Measurements from ENCODE around the gene KRTAP4-8.
"Not testable (repeated sequence)": the region's sequence is repeated elsewhere in the genome, so short reads cannot be mapped to it uniquely, and the experiment has no call there.

- TF ChIP-seq SIN3A (IDR thresholded peaks at IDR 0.05; ENCODE audit: borderline replicate concordance, low read depth, low read length); EZH2phosphoT487 (IDR thresholded peaks at IDR 0.05; ENCODE audit: borderline replicate concordance, low read depth); POLR2AphosphoS5 (IDR thresholded peaks at IDR 0.05; ENCODE audit: low read depth, low read length); CTCF (IDR thresholded peaks at IDR 0.05); FOSL2 (IDR thresholded peaks at IDR 0.05; ENCODE audit: borderline replicate concordance, low read depth); USF1 (IDR thresholded peaks at IDR 0.05; ENCODE audit: borderline replicate concordance, low read depth); SMC3 (IDR thresholded peaks at IDR 0.05; ENCODE audit: low read depth, low read length); REST (IDR thresholded peaks at IDR 0.05; ENCODE audit: low read depth, low read length); FOXM1 (IDR thresholded peaks at IDR 0.05; ENCODE audit: low read depth); MAX (IDR thresholded peaks at IDR 0.05; ENCODE audit: low read depth): not testable (repeated sequence)
Observed at GRCh38 chr17:41108728-41109386, 10.9 kb upstream of the KRTAP4-8 start.

Data from SK-N-SH (cell line).